ENCODE data around the gene PPP1R26.
"Not testable (repeated sequence)": the region's sequence is repeated elsewhere in the genome, so short reads cannot be mapped to it uniquely, and the experiment has no call there.

The PPP1R26 gene

DNA sequence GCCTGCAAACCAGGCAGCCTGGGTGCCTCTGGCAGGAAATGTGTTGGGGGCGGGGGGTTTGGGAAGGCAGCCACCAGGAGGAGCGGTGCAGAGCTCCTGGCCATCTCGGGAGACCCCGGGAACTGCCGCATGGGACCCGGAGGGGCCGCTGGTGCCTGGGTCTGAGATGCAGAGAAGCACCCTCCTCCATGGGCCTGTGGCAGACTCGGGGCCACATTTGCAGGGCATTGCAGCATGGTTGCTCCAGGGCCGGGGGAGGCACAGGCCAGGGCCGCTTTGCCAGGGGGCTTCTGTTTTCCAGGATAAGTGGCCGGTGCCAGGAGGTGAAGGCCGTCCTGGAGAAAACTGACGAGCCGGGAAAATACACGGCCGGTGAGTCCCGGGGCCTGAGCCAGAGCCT, 43.3 kb downstream of the PPP1R26 start:
- no peak for DNase-seq (ENCODE audit: low read depth)
- H3K4me3 ChIP-seq (ENCODE audit: low read length) = no peak overlapping the region
- TF ChIP-seq, protein P1, sequence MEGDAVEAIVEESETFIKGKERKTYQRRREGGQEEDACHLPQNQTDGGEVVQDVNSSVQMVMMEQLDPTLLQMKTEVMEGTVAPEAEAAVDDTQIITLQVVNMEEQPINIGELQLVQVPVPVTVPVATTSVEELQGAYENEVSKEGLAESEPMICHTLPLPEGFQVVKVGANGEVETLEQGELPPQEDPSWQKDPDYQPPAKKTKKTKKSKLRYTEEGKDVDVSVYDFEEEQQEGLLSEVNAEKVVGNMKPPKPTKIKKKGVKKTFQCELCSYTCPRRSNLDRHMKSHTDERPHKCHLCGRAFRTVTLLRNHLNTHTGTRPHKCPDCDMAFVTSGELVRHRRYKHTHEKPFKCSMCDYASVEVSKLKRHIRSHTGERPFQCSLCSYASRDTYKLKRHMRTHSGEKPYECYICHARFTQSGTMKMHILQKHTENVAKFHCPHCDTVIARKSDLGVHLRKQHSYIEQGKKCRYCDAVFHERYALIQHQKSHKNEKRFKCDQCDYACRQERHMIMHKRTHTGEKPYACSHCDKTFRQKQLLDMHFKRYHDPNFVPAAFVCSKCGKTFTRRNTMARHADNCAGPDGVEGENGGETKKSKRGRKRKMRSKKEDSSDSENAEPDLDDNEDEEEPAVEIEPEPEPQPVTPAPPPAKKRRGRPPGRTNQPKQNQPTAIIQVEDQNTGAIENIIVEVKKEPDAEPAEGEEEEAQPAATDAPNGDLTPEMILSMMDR (conservative IDR thresholded peaks at IDR 0.05; ENCODE audit: low read depth, low read length) = no peak

DNA sequence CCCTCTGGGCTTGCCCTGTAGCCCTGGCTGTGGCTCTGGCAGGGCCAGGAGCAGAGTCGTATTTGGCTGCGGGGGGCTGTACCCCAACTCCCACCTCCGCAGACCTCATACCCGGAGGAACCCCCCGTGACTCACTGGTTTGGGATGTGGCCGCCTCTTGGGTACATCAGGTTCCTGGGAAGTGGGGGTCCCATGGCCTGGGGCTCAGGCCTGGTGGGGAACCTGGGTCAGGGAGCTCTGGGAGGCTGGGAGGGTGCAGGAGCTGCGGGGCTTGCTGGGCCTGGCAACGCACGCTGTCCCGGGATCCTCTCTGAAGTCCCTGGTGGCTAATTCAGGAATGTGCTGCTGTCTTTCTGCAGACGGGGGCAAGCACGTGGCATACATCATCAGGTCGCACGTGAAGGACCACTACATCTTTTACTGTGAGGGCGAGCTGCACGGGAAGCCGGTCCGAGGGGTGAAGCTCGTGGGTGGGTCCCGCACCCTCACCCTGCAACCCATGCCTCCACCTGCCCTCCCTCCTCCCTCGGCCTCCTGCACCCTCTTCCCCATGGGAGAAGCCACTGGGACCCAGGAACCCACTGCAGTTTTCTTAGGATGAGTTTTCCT, 44.0 kb downstream of the PPP1R26 start:
- no peak for DNase-seq (ENCODE audit: low read depth)
- TF ChIP-seq, protein P1 (conservative IDR thresholded peaks at IDR 0.05; ENCODE audit: low read depth, low read length) = no peak
- no peak overlapping the region for H3K4me3 ChIP-seq (ENCODE audit: low read length)

DNA sequence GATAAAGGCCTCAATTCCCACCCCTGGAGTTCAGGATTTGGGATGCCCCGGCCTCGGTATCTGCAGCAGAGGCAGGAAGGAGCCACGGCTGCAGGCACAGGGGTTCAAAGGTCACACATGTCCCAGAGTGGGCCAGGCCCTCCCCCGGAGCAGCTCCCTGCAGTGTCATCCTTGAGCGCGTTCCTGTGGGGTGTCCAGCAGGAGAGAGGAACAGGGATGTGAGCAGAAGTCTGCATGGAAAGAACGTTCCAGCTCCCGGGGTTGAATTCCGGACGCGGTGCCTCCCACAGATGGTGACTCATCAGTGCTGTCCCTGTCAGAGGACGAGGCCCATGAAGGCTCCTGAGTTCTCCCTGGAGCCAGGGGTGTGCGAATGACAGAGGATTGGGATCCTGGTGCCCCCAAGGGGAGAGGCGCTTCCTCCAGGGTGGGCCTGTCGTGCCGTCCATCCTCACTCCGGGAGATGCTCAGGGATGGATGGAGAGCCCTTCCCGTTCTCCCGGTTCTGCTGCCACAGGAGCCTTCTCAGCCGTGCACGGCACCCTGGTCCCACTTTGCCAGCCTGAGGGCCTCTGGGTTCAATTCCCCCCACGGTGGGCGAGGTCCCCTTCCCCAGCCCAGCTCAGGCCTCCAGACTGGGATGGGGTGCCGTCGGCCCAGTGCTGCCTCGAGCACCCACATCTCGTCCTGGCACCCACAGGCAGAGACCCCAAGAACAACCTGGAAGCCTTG, 44.7 kb downstream of the PPP1R26 start:
- H3K4me3 ChIP-seq (ENCODE audit: low read length) = no peak overlapping the region
- TF ChIP-seq, protein P1 (conservative IDR thresholded peaks at IDR 0.05; ENCODE audit: low read depth, low read length) = no peak
- DNase-seq (ENCODE audit: low read depth) = no peak

DNA sequence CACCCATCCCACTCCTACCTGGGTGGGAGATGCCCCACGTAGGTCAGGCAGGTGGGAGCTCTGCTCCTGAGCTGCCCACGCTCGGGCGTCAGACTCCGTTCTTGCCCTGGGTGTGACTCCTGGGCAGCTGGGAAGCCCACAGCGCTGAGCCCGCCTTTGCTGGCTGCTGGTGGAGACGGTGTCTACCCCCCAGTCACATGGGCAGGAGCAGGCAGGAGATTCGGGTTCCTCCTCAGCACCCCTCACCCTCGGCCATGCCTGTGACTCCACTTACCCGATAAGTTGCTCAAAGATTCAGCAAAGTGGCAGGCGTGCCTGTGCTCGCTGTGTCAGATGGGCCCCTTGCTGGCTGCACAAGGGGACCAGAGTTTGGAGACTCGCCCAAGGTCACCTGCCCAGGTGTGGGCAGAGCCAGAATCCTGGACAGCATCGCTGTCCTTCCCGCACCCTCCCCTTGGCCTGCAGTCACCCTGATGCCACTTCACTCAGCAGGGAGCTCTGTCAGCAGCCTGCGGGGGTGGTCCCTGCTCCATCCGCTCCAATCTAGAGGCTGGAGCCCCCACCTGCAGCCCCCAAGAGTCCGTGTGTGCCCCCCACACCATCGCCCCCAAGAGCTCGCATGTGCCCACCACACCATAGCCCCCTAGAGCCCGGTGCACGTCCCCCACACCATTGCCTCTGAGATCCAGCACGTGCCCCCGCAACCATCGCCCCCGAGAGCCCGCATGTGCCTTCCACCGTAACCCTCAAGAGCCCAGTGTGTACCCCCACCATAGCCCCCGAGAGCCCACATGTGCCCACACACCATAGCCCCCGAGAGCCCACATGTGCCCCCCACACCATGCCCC, 45.9 kb downstream of the PPP1R26 start:
- no peak overlapping the region for H3K4me3 ChIP-seq (ENCODE audit: low read length)
- TF ChIP-seq, protein P1 (conservative IDR thresholded peaks at IDR 0.05; ENCODE audit: low read depth, low read length) = no peak
- DNase-seq (ENCODE audit: low read depth) = no peak

DNA sequence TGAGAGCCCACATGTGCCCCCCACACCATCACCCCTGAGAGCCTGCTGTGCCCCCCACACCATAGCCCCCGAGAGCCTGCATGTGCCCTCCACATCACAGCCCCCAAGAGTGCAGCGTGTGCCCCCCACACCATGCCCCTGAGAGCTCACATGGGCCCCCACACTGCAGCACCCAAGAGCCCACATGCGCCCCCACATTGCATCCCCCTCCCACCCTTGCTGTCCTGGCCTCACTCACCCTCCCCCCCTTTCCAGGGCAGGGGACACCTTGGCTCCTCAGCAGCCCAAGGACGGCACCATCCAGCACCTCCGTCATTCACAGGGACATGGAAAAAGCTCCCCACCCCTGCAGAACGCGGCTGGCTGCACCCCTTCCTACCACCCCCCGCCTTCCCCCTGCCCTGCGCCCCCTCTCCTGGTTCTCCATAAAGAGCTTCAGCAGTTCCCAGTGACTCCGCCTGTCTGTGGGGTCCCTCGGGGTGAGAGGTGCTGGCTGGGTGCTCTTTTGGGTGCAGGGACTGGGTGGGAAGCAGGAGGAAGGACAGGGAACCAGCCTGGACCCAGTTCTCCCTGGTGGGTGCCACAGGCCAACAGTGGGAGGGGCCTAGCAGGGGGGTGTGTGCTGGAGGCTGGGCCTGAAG, 46.6 kb downstream of the PPP1R26 start:
- TF ChIP-seq, protein P1 (conservative IDR thresholded peaks at IDR 0.05; ENCODE audit: low read depth, low read length) = no peak
- H3K4me3 ChIP-seq (ENCODE audit: low read length) = no peak overlapping the region
- DNase-seq (ENCODE audit: low read depth) = no peak

DNA sequence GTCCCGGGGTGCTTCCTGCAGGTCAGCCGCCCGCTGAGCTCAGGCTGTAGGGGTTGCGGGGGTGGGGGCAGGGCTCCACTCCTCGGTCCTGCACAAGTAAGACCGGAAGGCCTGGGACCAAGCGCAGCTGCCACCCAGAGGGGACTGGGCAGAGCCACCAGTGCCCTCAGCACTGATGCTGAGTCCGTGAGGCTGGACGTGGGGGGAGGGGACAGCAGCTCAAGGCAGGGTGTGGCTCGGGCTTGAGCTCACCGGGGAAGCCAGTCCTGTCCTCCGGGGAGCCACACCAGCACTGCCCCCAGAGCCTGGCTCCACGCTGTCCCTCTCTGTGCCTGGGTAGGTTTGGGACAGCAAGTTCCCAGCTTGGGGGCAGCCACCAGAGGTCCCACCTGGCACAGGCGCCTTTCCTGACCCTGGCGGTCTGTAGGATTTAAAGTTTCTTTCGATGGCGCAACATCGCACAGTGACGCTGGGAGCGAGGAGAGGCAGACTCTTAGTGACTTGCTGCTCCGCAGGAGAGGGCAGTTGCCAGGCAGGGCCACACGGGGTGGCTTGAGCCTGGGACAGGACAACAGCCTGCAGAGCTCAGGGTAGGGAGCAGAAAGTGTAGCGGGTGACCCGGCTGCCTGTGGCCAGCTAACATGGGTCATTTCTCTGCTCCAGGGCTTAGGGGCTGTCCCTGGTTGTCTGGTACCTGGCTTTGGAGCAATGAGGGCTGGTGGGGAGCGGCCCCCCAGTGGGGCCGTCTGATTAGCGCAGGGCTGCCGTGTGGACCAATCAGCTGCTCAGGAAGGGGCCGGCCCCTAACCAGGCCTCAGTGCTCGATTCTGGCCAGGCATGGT, 47.4 kb downstream of the PPP1R26 start:
- DNase-seq (ENCODE audit: low read depth) = no peak
- no peak overlapping the region for H3K4me3 ChIP-seq (ENCODE audit: low read length)
- TF ChIP-seq, protein P1 (conservative IDR thresholded peaks at IDR 0.05; ENCODE audit: low read depth, low read length) = no peak

DNA sequence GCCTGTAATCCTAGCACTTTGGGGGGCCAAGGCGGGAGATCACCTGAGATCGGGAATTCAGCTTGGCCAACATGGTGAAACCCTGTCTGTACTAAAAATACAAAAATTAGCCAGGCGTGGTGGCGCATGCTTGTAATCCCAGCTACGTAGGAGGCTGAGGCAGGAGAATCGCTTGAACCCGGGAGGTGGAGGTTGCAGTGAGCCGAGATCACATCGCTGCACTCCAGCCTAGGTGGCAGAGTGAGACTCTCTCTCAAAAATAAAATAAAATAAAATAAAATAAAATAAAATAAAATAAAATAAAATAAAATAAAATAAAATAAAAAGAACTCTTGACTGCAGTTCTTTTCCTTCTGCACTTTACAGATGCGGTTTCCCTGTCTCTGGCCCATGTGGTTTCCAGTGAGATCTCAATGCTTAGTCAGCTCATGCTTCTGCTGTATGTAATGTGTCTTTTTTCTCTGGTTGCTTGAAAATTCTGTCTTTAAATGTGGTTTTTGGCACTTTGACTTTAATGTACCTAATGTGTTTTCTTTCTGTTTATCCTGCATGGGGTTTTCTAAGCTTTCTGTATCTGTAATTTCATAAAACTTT, 49.4 kb downstream of the PPP1R26 start:
- DNase-seq (ENCODE audit: low read depth); H3K4me3 ChIP-seq (ENCODE audit: low read length): not testable (repeated sequence)

All from retinal pigment epithelial cell (primary cell).